ENCODE measurements around the gene KRTAP4-6.
"Not testable (repeated sequence)": the region's sequence is repeated elsewhere in the genome, so short reads cannot be mapped to it uniquely, and the experiment has no call there.

Gene KRTAP4-6

GRCh38 chr17:41145261-41145660, 4.9 kb upstream of the KRTAP4-6 start:
- DNase-seq, result no peak

DNA sequence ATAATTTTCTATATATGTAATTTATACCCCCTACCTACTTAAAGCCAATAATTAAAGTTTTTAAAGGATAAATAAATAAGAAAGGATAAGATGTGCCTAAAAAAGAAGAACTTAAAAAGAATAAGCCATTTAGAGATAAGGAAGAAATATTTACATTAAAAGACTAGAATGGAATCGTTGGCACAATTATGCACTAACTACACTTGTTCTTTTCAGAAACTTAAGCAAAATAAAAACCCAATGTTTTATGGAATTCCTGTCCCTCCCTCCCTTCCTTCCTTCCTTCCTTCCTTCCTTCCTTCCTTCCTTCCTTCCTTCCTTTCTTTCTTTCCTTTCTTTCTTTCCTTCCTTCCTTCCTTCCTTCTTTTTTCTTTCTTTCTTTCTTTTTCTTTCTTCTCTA, 4.5 kb upstream of the KRTAP4-6 start:
- no peak for DNase-seq

GRCh38 chr17:41141361-41141760, 1.0 kb upstream of the KRTAP4-6 start:
- no peak for DNase-seq

- DNase-seq, result not testable (repeated sequence)
These were observed 479 bp downstream of the KRTAP4-6 start for GRCh38 chr17:41139865-41140264.

DNA sequence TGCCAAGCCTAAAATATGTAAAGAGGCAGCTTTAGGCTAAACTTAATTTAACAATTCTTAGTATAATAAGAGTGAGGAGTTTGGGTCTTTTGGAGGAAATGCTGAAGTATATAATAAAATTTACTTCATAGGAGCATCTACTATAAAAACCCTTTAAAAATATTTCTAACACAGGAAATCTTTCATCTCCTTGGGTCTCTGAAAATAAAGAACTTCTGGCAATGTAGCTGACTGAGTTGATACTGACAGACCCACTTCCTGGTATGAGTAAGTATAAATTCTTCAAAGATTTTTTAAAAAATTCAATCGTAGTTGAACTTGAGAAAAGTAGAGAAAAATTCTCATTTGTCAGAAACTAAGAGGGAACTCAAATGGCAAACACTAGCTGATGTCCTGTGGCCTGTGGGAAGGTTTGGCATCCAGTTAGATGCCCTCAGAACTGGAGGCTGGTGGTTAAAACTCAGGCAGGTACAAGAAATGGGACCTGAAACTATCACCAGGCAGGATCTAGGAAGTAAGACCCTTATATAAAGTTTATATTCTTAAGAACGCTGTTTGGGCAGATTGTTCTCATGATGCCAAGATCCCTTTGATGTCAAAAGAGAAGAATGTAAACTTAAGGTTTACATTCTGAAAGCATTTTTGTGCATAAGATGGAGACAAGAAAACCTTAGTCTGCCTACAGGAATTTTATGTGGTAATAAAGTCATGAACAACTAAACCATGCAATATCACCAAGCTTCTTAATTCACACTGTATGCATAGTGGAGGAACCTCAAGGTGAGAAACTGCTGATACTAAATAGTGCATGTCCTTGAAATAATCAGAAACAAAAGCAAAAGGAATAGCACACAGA, 6.2 kb downstream of the KRTAP4-6 start:
- no peak for DNase-seq

GRCh38 chr17:41131979-41132378, 8.4 kb downstream of the KRTAP4-6 start:
- no peak for DNase-seq

DNA sequence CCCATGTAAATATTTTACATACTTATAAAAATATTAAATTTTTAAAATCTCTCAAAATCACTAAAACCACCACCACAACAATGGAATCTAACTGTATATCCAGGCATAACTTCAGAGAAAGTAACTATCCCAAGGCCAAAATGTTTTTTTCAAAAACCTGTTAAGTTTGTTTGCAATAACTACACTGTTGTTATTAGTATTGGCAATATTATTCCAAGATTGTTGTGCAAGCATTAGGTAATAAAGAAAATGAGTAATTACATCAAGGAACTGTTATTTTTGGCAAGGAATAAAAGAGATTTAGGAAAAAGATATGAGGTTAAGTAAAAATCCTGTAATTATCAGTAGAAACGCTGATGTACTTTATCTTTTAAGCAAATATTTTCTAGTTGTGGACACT, 13.0 kb downstream of the KRTAP4-6 start:
- DNase-seq, result no peak

GRCh38 chr17:41126412-41126811, 13.9 kb downstream of the KRTAP4-6 start:
- DNase-seq, result no peak

GRCh38 chr17:41125064-41125463, 15.3 kb downstream of the KRTAP4-6 start:
- DNase-seq, result no peak

- not testable (repeated sequence) for DNase-seq
These were observed 16.4 kb downstream of the KRTAP4-6 start, which contains the start of gene KRTAP4-12 for GRCh38 chr17:41123991-41124371. Gene KRTAP4-12, minus strand, starts transcription at chr17:41124182. Its CDS starts 60 bp downstream, at chr17:41124122.

GRCh38 chr17:41123292-41123990, 16.9 kb downstream of the KRTAP4-6 start:
- not testable (repeated sequence) for DNase-seq

- DNase-seq, result no peak
These were observed 18.6 kb downstream of the KRTAP4-6 start for GRCh38 chr17:41121742-41122141.

DNA sequence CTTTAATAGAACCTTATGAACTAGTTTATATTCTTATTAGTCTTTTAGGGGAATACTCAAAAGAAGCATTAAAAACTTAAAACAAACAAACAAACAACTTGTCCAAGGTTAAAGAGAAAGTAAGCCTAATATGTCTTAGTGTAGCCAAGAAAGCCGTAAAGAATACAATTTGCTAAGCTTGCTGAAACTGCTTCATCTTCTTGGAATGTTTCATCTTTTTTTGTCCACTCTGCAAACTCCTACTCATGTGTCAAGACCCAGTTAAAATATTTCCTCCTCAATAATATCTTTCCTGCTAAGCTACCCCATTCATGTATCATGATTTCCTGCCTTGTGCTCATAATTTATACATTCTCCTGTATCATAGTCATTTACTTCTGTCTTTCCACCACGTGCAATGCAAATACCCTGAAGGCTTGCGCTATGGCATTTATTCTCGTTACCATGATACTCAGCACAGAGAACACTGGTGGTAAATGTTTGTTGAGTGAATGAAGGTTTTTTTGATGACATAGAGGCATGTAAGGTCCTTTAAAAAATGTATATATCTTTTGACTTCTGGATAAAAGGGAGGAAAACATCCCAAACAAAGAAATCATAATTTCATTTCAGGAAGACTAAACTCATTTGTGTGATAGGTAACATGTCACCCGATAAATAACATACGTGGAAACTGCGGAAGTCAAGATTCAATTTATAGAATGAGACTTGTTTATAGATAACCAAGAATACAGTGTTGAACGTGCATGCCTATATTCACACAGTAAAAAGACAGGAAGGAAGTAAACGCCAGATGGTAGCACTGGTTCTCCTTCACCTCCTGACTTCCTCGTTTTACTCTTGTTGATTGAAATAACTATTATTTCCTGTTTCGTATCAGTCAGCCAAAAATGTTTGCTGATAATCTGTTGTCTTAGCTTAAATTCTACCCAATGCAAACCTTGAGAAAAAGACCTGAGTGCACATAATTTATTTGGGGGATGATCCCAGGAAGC, 20.4 kb downstream of the KRTAP4-6 start:
- not testable (repeated sequence) for DNase-seq

DNA sequence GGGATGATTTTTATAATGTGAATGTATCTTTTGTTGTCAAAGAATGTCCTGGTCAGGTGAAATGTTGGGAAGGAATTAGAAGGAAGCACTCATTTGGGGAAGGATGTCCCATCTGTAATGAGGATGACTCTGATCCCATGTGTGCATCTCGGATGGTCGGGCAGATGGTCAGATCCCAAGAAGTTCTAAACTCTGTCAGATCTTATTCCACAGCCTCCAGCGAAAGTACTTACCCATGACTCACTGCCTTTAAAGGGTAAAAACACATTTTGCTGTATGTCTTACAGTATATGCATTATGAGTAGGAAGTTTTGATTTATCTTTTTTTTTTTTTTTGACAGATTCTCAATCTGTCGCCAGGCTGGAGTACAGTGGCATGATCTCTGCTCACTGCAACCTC, 21.6 kb downstream of the KRTAP4-6 start:
- no peak for DNase-seq

DNA sequence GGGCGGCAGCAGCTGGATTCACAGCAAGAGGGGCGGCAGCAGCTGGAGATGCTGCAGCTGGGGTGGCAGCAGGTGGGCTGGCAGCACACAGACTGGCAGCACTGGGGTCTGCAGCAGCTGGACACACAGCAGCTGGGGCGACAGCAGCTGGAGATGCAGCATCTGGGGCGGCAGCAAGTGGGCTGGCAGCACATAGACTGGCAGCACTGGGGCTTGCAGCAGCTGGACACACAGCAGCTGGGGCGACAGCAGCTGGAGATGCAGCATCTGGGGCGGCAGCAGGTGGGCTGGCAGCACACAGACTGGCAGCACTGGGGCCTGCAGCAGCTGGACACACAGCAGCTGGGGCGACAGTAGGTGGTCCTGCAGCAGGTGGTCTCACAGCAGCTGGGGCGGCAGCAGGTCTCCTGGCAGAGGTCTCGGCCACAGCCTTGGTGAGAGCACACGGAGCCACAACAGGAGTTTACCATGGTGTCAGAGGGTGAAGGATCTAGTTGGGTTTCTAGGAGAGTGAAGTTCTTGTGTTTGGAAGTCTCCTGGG, 22.4 kb downstream of the KRTAP4-6 start, which contains the start of gene KRTAP4-11:
KRTAP4-11 (minus strand) TSS at position 528 of the 541 bp plus-strand sequence; CDS start at position 470, 58 bp downstream.
- not testable (repeated sequence) for DNase-seq

DNA sequence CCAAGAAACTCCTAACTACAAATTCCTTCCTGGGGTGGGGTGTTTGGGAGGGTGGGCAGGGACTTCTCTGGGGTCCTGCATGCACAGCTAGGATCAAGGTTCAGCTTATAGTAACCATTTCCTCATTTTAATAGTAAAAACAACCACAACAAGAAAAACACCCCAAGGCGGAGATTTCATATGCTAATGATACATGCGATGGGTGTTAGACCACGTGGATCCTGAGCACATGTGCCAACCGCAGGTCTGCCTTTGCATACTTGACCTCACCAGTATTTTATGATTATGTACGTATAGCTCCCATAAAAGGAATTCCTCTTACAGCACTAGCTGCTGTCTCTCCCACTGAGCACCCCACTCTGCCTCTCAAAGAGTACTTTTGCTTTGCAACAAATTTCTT, 24.0 kb downstream of the KRTAP4-6 start:
- DNase-seq, result no peak

- no peak for DNase-seq
These were observed 29.0 kb downstream of the KRTAP4-6 start for GRCh38 chr17:41111151-41111885.

GRCh38 chr17:41108728-41109386, 31.5 kb downstream of the KRTAP4-6 start:
- DNase-seq, result not testable (repeated sequence)

DNA sequence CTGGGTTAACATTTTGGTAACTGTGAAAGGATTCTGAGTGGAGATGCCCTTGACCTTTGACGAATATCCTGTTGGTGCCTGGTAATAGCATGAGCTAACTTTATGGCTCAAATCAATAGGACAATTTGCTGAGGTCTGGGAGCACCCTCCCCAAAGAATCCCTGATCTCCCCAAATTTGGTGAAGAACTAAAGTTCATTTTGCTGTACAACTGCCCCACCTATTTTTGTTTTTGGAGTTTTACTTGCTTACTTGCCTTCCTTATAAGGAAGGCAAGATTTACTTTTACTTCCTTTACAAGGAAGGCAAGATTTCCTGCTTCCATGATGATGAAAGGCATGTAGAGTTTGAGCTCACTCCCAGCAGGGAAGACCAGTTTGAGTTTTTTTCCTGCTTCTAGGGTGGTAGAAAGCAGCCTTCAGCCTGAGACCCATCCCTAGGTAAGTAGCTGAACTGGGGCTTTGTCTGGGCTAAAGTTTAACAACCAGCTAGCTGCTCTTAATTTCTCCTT, 32.3 kb downstream of the KRTAP4-6 start:
- DNase-seq, result no peak

GRCh38 chr17:41105347-41105746, 35.0 kb downstream of the KRTAP4-6 start, which contains the start of gene KRTAP4-9:
Gene KRTAP4-9, plus strand, starts transcription at chr17:41105389. Its CDS starts 0 bp downstream, at chr17:41105389.
- DNase-seq, result not testable (repeated sequence)

All from NCI-H1694 (cell line).